Neural progenitor cell (in vitro differentiated cells): ENCODE measurements around the gene GALR2.

Experiments used
- EZH2 ChIP-seq: fragments of 200-600 bp; sonication (generic); IDR thresholded peaks from 2 replicates; pipeline ENCODE4 v1.6.1; 2017; ENCODE audit warnings: antibody characterized with exemption, mild to moderate bottlenecking, moderate library complexity
- TF ChIP-seq, protein P1 (sequence below): fragments of 200-600 bp; sonication (generic); IDR thresholded peaks from 2 replicates; pipeline ENCODE4 v1.5.1; 2017; ENCODE audit warnings: antibody characterized with exemption, mild to moderate bottlenecking

GRCh38 chr17:76079956-76080767, 5.6 kb downstream of the GALR2 start:
- TF ChIP-seq, protein P1, sequence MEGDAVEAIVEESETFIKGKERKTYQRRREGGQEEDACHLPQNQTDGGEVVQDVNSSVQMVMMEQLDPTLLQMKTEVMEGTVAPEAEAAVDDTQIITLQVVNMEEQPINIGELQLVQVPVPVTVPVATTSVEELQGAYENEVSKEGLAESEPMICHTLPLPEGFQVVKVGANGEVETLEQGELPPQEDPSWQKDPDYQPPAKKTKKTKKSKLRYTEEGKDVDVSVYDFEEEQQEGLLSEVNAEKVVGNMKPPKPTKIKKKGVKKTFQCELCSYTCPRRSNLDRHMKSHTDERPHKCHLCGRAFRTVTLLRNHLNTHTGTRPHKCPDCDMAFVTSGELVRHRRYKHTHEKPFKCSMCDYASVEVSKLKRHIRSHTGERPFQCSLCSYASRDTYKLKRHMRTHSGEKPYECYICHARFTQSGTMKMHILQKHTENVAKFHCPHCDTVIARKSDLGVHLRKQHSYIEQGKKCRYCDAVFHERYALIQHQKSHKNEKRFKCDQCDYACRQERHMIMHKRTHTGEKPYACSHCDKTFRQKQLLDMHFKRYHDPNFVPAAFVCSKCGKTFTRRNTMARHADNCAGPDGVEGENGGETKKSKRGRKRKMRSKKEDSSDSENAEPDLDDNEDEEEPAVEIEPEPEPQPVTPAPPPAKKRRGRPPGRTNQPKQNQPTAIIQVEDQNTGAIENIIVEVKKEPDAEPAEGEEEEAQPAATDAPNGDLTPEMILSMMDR, result peak; percentile 33
- TF ChIP-seq EZH2, result peak; percentile 25
